Coronary artery (tissue), 2 donors: ENCODE results near the gene C1orf210.

ENCODE experiments used
- DNase-seq: peaks from one replicate; pipeline ENCODE4 v3.0.0-alpha.2; 2017; ENCODE audit warnings: low spot score
- H3K27ac ChIP-seq, 2 donors: fragments of 200-600 bp; sonication (generic); one replicate each; pipeline ENCODE4 v1.5.1; 2016 to 2019
- H3K4me3 ChIP-seq: fragments of 200-600 bp; sonication (generic); 2 replicates; pipeline ENCODE4 v1.5.1; 2016; ENCODE audit warnings: mild to moderate bottlenecking, moderate library complexity
- TF ChIP-seq, protein P1 (sequence below): fragments of 200-600 bp; sonication (generic); IDR thresholded peaks from one replicate; pipeline ENCODE4 v1.5.1; 2019; ENCODE audit warnings: antibody characterized with exemption

C1orf210 gene

DNA sequence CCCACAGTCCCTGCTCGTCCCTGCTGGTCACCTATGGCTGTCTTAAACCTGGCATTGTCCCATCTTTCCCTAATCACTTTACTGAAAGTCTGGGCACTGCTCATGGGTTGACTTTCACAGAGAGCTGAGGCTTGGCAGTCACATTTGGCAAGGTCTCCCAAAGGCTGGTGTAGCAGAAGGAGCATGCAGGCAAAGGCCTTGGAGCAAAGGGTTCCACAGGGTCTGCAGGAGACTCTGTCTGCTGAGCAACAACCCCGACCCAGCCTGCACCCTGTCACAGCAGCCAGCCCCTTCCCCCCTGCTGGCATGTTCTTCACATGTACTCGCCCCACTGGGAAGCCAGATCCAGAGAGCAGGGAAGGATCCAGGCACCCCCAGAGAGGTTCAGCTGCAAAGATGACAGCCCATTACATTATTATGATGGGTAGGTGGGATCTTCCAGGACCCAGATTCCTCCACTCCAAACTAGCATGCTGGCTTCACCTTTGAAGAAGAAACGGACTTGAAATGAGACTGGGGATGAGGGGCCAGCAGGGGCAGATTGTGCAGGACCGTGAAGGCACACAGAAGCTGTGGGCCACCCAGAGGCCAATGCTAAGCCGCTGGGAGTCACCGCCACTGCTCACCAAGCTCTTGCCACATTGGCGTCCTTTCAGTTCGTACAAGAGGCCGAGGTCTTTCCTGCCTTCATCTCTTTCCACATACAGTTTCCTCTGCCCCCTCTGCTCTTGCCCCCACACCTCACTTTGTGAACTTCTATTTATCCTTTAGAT is 29.8 kb downstream of the C1orf210 start:
- Histone ChIP-seq H3K4me3 (no peak overlapping the region), H3K27ac (no peak overlapping the region)
- DNase-seq, result peak; percentile 33
- TF ChIP-seq, protein P1, sequence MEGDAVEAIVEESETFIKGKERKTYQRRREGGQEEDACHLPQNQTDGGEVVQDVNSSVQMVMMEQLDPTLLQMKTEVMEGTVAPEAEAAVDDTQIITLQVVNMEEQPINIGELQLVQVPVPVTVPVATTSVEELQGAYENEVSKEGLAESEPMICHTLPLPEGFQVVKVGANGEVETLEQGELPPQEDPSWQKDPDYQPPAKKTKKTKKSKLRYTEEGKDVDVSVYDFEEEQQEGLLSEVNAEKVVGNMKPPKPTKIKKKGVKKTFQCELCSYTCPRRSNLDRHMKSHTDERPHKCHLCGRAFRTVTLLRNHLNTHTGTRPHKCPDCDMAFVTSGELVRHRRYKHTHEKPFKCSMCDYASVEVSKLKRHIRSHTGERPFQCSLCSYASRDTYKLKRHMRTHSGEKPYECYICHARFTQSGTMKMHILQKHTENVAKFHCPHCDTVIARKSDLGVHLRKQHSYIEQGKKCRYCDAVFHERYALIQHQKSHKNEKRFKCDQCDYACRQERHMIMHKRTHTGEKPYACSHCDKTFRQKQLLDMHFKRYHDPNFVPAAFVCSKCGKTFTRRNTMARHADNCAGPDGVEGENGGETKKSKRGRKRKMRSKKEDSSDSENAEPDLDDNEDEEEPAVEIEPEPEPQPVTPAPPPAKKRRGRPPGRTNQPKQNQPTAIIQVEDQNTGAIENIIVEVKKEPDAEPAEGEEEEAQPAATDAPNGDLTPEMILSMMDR, result no peak

- peak; percentile 54 for DNase-seq
- TF ChIP-seq, protein P1, result no peak
- Histone ChIP-seq H3K4me3 (no peak overlapping the region), H3K27ac (no peak overlapping the region)
Observed at GRCh38 chr1:43253876-43254275, 31.5 kb downstream of the C1orf210 start.

DNA sequence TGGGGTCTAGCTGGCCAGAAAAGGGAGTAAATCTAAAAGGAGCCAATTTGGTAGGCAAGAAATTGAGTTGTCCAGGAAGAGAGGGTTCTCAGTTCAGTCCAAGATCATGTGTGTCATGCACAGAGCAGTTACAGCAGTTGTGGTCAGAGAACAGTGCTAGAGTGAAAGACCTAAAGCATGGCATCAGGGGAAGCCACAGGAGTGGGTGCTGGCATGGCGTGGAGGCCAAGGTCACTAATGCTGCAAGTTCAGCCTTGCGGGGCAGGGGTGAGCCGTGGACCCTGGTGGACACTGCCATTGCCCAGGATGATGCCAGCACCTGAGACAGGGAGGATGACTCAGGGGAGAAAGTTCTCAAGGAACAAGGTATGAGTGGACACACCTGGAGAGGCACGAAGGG is 32.2 kb downstream of the C1orf210 start:
- Histone ChIP-seq H3K4me3 (no peak overlapping the region), H3K27ac (no peak overlapping the region)
- TF ChIP-seq, protein P1, result no peak
- DNase-seq, result peak; percentile 55

GRCh38 chr1:43252225-43252624 is 33.2 kb downstream of the C1orf210 start:
- H3K27ac ChIP-seq, result no peak overlapping the region
- DNase-seq, result no peak
- TF ChIP-seq, protein P1, result no peak
- no peak overlapping the region for H3K4me3 ChIP-seq

DNA sequence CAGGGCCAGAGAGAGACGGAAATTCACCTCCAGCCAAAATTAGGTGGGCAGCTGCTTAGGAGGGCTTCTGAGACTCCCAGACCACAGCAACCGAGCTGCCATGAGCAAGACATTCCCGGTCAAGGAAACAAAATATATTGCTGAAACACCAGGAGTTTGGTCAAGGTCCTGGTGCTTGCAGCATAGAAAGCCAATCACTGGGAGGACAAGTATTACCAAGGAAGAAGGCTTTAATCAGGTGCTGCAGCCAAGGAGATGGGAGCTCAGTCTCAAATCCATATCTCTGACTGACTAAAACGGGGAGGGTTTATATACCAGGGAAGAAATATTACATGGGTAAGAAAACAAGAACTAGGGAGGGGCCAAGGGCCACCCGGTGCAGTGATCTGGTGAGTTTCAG is 34.4 kb downstream of the C1orf210 start:
- Histone ChIP-seq H3K27ac (no peak overlapping the region), H3K4me3 (no peak overlapping the region)
- DNase-seq, result peak; percentile 8
- TF ChIP-seq, protein P1, result no peak

DNA sequence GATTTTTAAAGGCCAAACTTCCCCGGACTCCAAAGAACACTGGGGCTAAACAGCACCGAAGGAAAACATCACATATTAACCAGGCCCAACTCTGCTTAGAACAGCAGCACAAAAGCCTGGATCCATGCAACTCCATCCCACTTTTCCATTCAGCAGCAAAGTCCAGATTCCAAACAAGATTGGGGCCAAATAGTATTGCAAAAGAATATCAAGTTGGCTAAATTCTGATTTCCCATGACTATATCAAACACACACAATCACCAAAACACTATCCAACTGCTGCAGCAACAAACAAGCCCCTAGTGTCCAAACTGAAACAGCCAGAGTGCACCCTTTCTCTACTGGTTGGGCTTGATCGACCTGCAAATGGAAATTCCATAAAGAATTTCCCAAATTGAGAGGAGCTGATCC is 35.0 kb downstream of the C1orf210 start:
- DNase-seq, result peak; percentile 2
- Histone ChIP-seq H3K4me3 (no peak overlapping the region), H3K27ac (no peak overlapping the region)
- TF ChIP-seq, protein P1, result no peak

DNA sequence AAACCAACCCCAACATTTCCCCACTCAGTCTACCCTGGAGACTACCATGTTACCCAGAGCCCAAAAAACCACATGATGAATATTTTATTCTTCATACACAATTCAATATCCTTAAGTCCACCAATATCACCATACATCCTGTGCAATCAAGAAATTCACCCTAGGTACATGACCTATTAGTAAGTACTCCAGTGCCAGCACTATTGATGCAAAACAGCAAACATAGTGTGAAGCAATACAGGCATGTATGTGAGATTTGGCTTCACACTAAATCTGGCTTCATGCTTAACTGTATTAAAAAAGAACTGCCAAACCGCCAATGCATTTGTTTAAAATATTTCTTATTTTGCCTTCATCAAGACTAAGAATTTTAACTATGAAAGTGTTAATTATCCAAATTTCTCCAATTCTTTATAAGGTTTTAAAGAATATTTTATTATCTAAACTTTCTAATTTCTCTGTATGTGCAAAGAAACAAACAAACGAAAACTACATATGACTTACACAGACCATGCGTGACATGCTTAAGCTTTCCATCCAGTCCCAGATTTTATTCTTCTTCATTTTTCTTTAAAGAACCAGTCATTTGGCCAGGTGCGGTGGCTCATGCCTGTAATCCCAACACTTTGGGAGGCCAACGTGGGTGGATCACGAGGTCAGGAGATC is 38.0 kb downstream of the C1orf210 start:
- no peak for DNase-seq
- H3K4me3 ChIP-seq, result no peak overlapping the region
- no peak overlapping the region for H3K27ac ChIP-seq
- TF ChIP-seq, protein P1, result no peak
